HG03175 (cell line): ENCODE results near the gene INPP5J.

Experiments
- ATAC-seq: cut with Tn5 transposase; IDR thresholded peaks from one replicate; pipeline ENCODE4 v1.9.1; 2021; ENCODE audit warnings: mild to moderate bottlenecking, moderate library complexity; ENCODE audit not compliant: unreplicated experiment

The INPP5J gene

GRCh38 chr22:31123292-31123602, 481 bp downstream of the INPP5J start:
- ATAC-seq: no peak

GRCh38 chr22:31124290-31124689, 1.5 kb downstream of the INPP5J start:
- no peak for ATAC-seq

DNA sequence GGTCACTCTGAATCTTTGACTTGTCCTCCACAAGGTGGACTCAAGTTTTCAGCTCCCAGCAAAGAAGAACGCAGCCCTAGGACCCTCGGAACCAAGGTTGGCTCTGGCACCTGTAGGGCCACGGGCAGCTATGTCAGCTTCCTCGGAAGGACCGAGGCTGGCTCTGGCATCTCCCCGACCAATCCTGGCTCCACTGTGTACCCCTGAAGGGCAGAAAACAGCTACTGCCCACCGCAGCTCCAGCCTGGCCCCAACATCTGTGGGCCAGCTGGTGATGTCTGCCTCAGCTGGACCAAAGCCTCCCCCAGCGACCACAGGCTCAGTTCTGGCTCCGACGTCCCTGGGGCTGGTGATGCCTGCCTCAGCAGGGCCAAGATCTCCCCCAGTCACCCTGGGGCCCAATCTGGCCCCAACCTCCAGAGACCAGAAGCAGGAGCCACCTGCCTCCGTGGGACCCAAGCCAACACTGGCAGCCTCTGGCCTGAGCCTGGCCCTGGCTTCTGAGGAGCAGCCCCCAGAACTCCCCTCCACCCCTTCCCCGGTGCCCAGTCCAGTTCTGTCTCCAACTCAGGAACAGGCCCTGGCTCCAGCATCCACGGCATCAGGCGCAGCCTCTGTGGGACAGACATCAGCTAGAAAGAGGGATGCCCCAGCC, 2.2 kb downstream of the INPP5J start:
- no peak for ATAC-seq

GRCh38 chr22:31125521-31126117, 2.9 kb downstream of the INPP5J start:
- ATAC-seq: no peak

DNA sequence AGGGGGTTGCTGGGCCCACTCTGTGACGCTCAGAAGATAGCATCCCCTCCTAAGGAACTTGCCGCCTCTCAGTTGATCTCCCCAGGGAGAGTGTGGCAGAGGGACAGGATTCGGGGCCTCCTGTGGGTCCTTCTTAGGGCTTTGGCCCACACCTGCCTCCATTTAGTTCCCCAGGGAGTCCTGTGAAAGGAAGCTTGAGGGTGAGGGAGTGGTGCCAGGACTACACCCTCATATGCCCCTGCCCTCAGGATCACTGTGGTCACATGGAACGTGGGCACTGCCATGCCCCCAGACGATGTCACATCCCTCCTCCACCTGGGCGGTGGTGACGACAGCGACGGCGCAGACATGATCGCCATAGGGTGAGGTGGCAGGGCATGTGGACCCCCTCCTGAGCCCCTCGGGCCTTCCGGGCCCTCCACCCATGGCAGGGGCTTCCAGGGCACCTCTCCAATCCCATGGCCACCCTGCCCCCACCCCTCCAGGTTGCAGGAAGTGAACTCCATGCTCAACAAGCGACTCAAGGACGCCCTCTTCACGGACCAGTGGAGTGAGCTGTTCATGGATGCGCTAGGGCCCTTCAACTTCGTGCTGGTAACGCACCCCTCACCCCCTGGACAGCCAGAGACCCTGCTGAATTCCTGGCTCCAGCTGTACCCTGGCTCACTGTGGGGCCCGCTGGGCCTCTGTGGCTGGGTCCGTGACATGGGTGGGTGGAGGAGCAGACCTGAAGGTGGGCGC, 3.5 kb downstream of the INPP5J start:
- no peak for ATAC-seq

DNA sequence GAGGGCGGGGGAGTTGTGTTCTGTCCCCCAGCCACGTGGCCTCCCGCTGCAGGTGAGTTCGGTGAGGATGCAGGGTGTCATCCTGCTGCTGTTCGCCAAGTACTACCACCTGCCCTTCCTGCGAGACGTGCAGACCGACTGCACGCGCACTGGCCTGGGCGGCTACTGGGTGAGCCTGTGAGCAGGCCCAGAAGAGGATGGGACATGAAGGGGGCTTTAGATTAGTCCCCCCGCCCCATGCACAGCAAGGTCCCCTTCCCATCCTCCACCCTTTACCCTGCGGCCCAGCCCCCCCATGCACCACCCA, 4.1 kb downstream of the INPP5J start:
- ATAC-seq: no peak

DNA sequence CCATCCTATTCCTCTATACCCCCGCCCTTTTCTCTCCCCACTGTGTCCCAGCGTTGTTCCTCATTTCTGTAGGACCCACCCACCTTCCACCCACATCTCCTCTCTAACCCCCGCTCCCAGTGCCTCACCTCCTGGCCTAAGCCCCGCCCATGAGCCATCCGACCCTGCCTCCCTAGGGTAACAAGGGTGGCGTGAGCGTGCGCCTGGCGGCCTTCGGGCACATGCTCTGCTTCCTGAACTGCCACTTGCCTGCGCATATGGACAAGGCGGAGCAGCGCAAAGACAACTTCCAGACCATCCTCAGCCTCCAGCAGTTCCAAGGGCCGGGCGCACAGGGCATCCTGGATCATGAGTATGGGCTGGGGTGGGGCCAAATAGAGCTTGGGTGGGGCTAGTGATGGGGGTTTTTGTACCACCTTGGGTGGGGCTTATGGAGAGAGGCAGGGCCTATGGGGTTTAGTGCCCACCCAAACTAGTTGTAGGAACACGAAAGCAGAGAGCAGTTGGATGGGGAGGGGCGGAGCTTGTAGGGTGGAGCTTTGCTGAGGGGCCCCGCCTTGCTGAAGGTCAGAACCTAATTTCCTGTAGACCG, 4.5 kb downstream of the INPP5J start:
- ATAC-seq: no peak

GRCh38 chr22:31128156-31128555, 5.4 kb downstream of the INPP5J start:
- ATAC-seq: no peak

DNA sequence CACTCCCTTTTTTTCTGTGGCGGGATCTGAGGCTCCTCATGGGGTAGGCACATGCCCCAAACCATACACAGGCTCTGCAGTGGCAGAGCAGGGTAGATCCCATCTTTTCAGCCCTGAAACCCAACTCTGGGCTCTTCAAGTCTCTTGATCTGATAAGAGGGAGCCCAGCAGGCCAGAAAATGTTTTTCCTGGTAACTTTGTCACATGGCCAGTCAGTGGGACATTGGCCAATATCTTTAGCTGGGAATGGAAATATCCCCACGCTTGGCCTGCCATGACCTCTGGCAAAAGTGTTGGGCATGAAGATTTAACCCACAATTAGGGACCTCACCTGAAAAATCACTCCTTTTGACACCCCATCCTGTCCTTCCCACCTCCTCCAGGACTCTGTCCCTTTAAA, 8.1 kb downstream of the INPP5J start:
- ATAC-seq: no peak

DNA sequence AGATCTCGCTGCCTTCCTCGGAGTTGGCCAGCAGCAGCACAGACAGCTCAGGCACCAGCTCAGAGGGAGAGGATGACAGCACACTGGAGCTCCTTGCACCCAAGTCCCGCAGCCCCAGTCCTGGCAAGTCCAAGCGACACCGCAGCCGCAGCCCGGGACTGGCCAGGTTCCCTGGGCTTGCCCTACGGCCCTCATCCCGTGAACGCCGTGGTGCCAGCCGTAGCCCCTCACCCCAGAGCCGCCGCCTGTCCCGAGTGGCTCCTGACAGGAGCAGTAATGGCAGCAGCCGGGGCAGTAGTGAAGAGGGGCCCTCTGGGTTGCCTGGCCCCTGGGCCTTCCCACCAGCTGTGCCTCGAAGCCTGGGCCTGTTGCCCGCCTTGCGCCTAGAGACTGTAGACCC, 11.1 kb downstream of the INPP5J start:
- ATAC-seq: no peak

GRCh38 chr22:31134688-31135087, 11.9 kb downstream of the INPP5J start:
- no peak for ATAC-seq

DNA sequence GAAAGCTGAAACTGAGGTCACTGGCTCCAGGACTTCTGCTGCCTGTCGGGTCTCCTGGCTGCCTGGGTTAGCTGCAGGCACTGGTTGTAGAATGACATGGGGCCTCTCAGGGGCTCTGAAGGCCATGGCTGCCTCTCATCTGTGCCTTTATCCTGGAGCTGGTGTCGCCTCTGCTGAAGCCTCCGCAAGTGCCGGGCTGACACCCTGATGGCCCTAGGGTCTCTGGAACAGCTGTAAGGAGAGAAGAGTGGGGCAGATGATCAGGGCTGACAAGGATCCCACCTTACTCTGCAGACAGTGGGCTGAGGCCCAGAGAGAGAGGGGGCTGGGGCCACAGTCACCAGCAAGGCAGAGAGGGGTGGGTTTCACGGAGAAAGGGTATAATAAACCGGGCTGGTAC, 12.9 kb downstream of the INPP5J start:
- no peak for ATAC-seq

DNA sequence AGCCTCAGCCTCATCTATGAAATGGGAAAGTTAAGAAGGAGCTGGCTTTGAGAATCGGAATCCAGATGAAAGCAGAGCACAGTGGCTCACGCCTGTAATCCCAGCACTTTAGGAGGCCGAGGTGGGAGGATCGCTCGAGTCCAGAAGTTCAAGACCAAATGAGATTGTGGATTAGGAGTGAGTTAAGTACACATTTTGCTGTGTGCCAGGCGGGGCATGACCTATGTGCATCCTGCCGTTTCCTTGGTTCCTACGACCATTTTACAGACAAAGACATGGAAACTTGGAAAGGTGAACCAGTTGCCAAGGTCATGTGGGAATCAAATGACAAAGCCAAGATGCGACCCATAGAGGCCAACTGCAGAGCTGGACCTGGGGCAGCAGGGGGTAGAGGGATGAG, 13.4 kb downstream of the INPP5J start:
- ATAC-seq: no peak

DNA sequence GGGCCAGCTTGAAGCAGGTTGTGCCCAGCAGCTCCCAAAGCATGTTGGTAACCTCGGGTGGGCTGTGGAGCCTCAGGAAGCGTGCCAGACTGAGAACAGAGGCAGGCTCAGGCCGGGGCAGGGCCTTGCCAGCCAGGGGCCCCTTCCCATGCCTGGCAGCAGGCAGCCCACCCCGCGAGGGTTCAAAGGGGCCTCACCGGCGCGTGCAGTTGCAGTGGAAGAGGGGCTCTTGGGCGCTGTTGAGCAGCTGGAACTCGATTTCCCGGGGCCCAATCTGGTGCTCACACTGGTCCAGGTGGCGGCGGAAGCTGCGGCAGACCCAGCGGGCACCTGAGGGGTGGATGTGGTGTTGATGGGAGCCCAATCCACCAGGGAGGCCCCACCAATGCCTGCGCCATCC, 13.9 kb downstream of the INPP5J start:
- ATAC-seq: no peak

GRCh38 chr22:31137721-31138120, 15.0 kb downstream of the INPP5J start:
- ATAC-seq: no peak

GRCh38 chr22:31138126-31138525, 15.4 kb downstream of the INPP5J start:
- ATAC-seq: no peak

- ATAC-seq: no peak
Observed at GRCh38 chr22:31139066-31139465, 16.3 kb downstream of the INPP5J start.

DNA sequence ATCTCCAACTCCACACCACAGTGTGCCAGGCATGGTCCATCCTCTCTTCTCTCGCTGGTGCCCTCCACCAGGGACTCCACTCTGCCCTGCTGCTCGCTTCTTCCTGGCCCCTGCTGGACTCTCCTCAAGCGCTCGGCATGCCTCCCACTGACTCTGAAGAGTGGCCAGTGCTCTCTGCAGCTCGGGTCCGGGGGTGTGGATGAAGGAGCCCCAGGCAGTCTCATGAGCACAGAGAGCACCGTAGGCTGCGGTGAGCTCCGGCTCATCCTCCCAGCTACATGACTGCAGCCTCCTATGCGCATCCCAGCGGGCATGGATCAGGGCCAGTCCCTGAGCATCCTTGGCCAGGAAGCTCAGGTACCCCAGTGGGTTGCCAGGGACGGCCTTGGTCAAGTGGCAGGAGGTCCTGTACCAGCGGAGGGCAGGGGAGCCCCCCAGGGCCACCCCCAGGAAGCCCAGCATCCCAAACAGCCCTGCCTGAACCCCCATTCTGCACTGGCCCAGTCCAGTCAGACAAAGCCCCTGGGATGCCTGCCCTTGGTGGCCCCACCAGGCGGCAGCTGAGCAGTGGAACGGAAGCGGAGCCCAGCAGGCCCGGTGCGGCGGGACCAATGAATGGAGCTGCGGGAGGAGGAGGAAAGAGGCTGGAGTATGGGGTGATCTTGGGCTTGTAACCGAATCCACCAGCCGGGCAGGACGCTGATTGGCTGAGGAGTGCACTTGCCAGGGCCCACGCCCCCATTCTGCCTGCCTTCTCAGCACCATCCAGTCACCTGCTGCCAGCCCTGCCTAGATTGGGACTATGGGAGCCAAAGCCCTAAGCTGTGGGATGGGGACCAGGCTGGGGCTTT, 17.3 kb downstream of the INPP5J start, which contains the start of gene PLA2G3:
TSS of gene PLA2G3 (minus strand) at position 643 of the 851 bp plus-strand sequence. CDS start at position 489, 154 bp downstream.
- ATAC-seq: no peak

DNA sequence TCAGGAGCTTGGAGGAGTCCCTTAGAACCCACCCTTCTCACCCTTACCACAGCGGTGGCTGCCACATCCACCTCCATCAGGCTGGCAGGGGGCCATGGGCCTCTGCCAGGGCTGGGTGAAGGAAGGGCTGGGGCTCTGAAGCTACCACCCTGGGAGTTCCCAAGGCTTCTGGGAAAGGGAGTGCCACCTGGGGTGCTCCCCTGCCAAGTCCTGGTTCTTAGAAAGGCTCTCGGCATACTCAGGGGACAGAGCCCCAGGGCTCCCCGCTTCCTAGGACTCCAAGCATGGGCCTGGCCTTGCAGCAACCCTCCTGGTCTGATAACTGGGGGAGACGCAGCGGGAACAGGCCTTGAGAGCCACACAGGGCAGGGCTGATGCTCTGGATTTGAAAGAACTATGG, 18.0 kb downstream of the INPP5J start:
- ATAC-seq: no peak

DNA sequence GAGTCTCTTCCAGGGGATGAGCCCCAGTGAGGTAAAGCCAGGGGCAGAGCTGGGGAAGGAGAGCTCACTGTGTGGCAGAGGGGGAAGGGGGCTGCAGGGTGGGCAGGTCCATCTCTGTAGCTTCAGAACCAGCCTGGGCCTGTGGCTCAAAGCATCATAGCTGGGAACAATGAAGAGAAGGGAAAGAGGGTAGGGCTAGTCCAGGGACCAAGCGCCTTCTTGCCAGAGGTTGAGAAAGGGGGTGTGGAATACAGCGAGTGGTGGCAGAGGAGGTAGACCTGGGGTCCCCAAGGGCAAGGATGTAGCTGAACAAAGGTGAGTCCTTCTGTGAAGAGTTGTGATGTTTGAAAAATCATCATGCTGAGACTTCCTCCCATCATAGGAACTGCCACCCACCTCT, 18.8 kb downstream of the INPP5J start:
- ATAC-seq: no peak

- no peak for ATAC-seq
Observed at GRCh38 chr22:31142285-31142684, 19.5 kb downstream of the INPP5J start.
